HL-60 (cell line): ENCODE data around the gene SLC35F3.

Experiments
- DNase-seq, 2 experiments: peaks; one replicate each; pipeline ENCODE4 v3.0.0-alpha.2; 2010 to 2020; ENCODE audit warnings: low read depth in 1 of 2, low spot score in 1 of 2
- H3K27ac ChIP-seq: fragments of 250-450 bp; sonication (Bioruptor Pico); replicated peaks from 2 replicates; pipeline ENCODE4 v1.5.1; 2020; ENCODE audit warnings: mild to moderate bottlenecking, moderate library complexity
- H3K27me3 ChIP-seq: fragments of 250-450 bp; sonication (Bioruptor Pico); 2 replicates; pipeline ENCODE4 v1.5.1; 2021; ENCODE audit warnings: mild to moderate bottlenecking, moderate library complexity; ENCODE audit not compliant: insufficient read depth, poor library complexity, severe bottlenecking
- H3K4me3 ChIP-seq: replicated peaks from 2 replicates; pipeline ENCODE4 v1.5.1; 2011; ENCODE audit warnings: mild to moderate bottlenecking, control low read depth, low read length; ENCODE audit not compliant: insufficient read depth
- CTCF ChIP-seq: IDR thresholded peaks from one replicate; pipeline ENCODE4 v1.5.1; 2011; ENCODE audit warnings: low read length, control low read depth, inconsistent platforms; ENCODE audit not compliant: insufficient read depth
- GABPA ChIP-seq: IDR thresholded peaks from 2 replicates; pipeline ENCODE4 v1.6.1; 2012; ENCODE audit warnings: low read depth
- POLR2AphosphoS5 ChIP-seq: IDR thresholded peaks from 2 replicates; pipeline ENCODE4 v1.6.1; 2012; ENCODE audit warnings: low read depth
- REST ChIP-seq: IDR thresholded peaks from 2 replicates; pipeline ENCODE4 v1.6.1; 2012; ENCODE audit warnings: low read depth; ENCODE audit not compliant: insufficient replicate concordance
- SPI1 ChIP-seq: IDR thresholded peaks from 2 replicates; pipeline ENCODE4 v1.6.1; 2012; ENCODE audit warnings: low read depth, mild to moderate bottlenecking, borderline replicate concordance

SLC35F3 gene

GRCh38 chr1:233864578-233864977 is 39.9 kb upstream of the SLC35F3 start:
- no peak for DNase-seq
- no peak overlapping the region for H3K27ac ChIP-seq
- no peak for TF ChIP-seq CTCF
- no peak for TF ChIP-seq GABPA
- TF ChIP-seq POLR2AphosphoS5, result no peak
- no peak for TF ChIP-seq SPI1
- no peak for TF ChIP-seq REST

DNA sequence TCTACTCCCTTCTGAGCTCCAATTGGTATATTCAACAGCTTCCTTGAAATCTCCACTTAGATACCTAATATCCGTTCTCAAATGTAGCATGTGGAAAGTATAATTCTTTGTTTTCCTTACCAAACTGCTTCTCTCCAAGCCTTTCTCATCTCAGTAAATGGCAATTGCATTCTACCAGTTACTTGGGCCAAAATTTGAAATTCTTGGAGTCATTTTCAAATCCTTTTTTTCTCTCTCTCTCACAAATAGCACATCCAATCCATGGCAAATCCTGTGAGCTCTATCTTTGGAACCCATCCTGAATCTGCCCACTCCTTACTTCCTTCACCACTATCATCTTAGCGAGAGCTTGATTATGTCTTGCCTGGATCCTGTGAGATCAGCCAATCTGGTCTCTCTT is 39.3 kb upstream of the SLC35F3 start:
- Histone ChIP-seq H3K4me3 (no peak overlapping the region), H3K27me3 (peaks cover 2% of the 10 kb centered on the region), H3K27ac (no peak overlapping the region)
- TF ChIP-seq REST (no peak), CTCF (no peak), GABPA (no peak), SPI1 (no peak), POLR2AphosphoS5 (no peak)
- no peak for DNase-seq

More at GRCh38 chr1:233864578-233864977, 39.9 kb upstream of the SLC35F3 start:
- peaks cover 2% of the 10 kb centered on the region for H3K27me3 ChIP-seq
- H3K4me3 ChIP-seq, result no peak overlapping the region

DNA sequence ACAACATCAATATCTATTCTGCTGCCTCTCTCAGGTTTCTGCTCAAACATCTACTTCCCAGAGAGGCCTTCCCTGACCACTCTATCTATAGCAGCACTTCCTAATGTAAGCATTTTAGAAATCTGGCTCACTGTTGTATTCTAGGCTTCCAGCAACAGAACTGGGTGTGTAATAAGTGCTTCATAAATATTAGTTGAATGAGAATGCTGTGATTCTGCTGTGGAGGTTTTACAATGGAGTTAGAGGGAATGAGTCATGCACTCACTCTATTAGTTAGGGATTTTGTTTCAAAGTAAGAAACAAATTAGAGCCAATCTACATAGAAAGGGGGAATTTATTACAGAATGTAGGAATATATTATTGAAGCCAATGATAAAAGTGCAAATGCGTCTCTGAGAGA is 38.6 kb upstream of the SLC35F3 start:
- TF ChIP-seq REST, result no peak
- TF ChIP-seq POLR2AphosphoS5, result no peak
- TF ChIP-seq SPI1, result no peak
- TF ChIP-seq GABPA, result no peak
- TF ChIP-seq CTCF, result no peak
- DNase-seq, result no peak
- Histone ChIP-seq H3K27ac (no peak overlapping the region), H3K4me3 (no peak overlapping the region), H3K27me3 (peaks cover 2% of the 10 kb centered on the region)
